Heart left ventricle (tissue), 16 donors: ENCODE data around the gene EFHC1. TPM values are rescaled to one million over a fixed set of nuclear protein-coding genes. Genes with fewer than 3 reads are reported as not detected.

Experiments
- ATAC-seq, 4 donors: fragments of 200-7000 bp; cut with Tn5 transposase; one replicate each; pipeline ENCODE4 v1.9.1; 2020 to 2022; ENCODE audit warnings: moderate library complexity in 4 of 4, mild to moderate bottlenecking in 3 of 4, moderate number of reproducible peaks in 1 of 4
- DNase-seq, 5 donors: peaks; one replicate each; pipeline ENCODE4 v3.0.0-alpha.2; 2020
- H3K27ac ChIP-seq, 12 donors: fragments of 200-600 bp; sonication (generic) in 4 of 12; one replicate each; pipeline versions ENCODE4 v1.5.0 to v1.8.0; 2016 to 2022; ENCODE audit warnings: mild to moderate bottlenecking in 2 of 12
- H3K27me3 ChIP-seq, 9 donors: fragments of 200-600 bp; sonication (generic) in 2 of 9; one replicate each; pipeline versions ENCODE4 v1.5.1 to v1.8.0; 2016 to 2022; ENCODE audit warnings: mild to moderate bottlenecking in 3 of 9
- H3K36me3 ChIP-seq, 9 donors: fragments of 200-600 bp; sonication (generic) in 2 of 9; one replicate each; pipeline versions ENCODE4 v1.5.0 to v1.8.0; 2018 to 2022; ENCODE audit warnings: mild to moderate bottlenecking in 2 of 9
- H3K4me1 ChIP-seq, 12 donors: fragments of 200-600 bp; sonication (generic) in 4 of 12; one replicate each; pipeline versions ENCODE4 v1.5.0 to v1.8.0; 2016 to 2022; ENCODE audit warnings: mild to moderate bottlenecking in 3 of 12
- H3K4me3 ChIP-seq, 12 donors: fragments of 200-600 bp; sonication (generic) in 4 of 12; one replicate each; pipeline versions ENCODE4 v1.5.0 to v1.8.0; 2017 to 2022; ENCODE audit warnings: mild to moderate bottlenecking in 9 of 12, moderate library complexity in 4 of 12
- H3K9me3 ChIP-seq, 12 donors: fragments of 200-600 bp; sonication (generic) in 4 of 12; one replicate each; pipeline versions ENCODE4 v1.5.0 to v1.8.0; 2016 to 2022; ENCODE audit warnings: mild to moderate bottlenecking in 1 of 12
- CTCF ChIP-seq, 12 donors: fragments of 200-600 bp; sonication (generic) in 4 of 12; IDR thresholded peaks; one replicate each; pipeline versions ENCODE4 v1.5.0 to v1.8.0; 2018 to 2022; ENCODE audit warnings: antibody characterized with exemption in 12 of 12, mild to moderate bottlenecking in 5 of 12
- POLR2A ChIP-seq, 2 donors: fragments of 450-650 bp; IDR thresholded peaks; one replicate each; pipeline ENCODE4 v1.6.1; 2017; ENCODE audit warnings: antibody characterized with exemption in 2 of 2, mild to moderate bottlenecking in 2 of 2, moderate library complexity in 2 of 2
- WGBS, 4 donors: extraction: QIAGEN DNeasy Blood & Tissue Kit in 2 of 4; methylation state at CpG; one replicate each; pipeline versions ENCODE4 v1.1.5 to v1.1.7; 2013 to 2018; 5-methylcytosine and 5-hydroxymethylcytosine counted together
- intact Hi-C, 10 donors: fragments of 100-400 bp; cut with DNase I; formaldehyde crosslinking; loops; one replicate each; pipeline versions ENCODE4 v1.11.1 to v1.14.2; 2022
- polyA plus RNA-seq, 2 donors: library from polyadenylated mRNA; stranded (reverse); fragments of 200-250 nt; gene quantifications; one replicate each; pipeline ENCODE4 v1.2.3, GENCODE V29; 2013
- total RNA-seq, 9 donors: library from RNA; depleted of rRNA in 2 of 9; stranded (reverse); fragments of >200 nt in 2 of 9; fragmentation: NEBNext Ultra II Directional in 3 of 9; extraction: Animal tissue kit (Norgen Biotek cat#: 25700) in 3 of 9; gene quantifications; one replicate each; pipeline versions ENCODE4 v1.1.0 to v1.2.4, GENCODE V29; 2016 to 2023
- donor health status: ischemic (EF 13 %, LVEDD 7.1; RV severe dilation, severe dysfunction).
- donor health status: healthy with polysubstance abuse.
- donor health status: DM: no; HTN: yes; CAD: no.
- donor health status: DM: no; HTN: no; CAD: no.
- donor health status: ischemic (EF 25% LVEDD 6.9; RV normal size, moderate dysfunction).
- donor health status: ischemic (EF 25% LVEDD 5.7; RV mildly dilated, moderate dysfunction).
- donor health status: healthy.
- donor health status: DM: yes; HTN: yes; CAD: no.
- donor health status: ischemic (EF 35%, LVEDD 5.7; RV mildly dilated, moderate dysfunction).
- donor health status: nonischemic (EF 11% LVEDD 7.7; RV severe dilation, severe dysfunction).
- donor health status: DM: yes; HTN: yes; CAD: no.
- donor health status: PGD.
- donor health status: ischemic (EF 29% LVEDD 5.4; RV normal size, mild dysfunction).
- donor health status: nonischemic (EF 23%, LVEDD 6.1; RV moderate dilation, normal function).

The EFHC1 gene
- total and polyA plus RNA-seq, 11 donors = 2.6 to 14.4 (median 4.3) TPM

GRCh38 chr6:52538252-52538900, 118.2 kb downstream of the EFHC1 start:
- H3K4me3 ChIP-seq = no peak overlapping the region
- DNase-seq (no peak), ATAC-seq (no peak)
- H3K4me1 ChIP-seq = peaks cover 0 to 62% (median 44%) of the 10 kb centered on the region in 12 donors
- intact Hi-C loops = no loop called here
- TF ChIP-seq POLR2A (IDR thresholded peaks at IDR 0.05) (no peak), CTCF (IDR thresholded peaks at IDR 0.05) (no peak)
- peaks cover 0 to 22% (median 17%) of the 10 kb centered on the region in 9 donors for H3K36me3 ChIP-seq
- no peaks in the 10 kb centered on the region for H3K9me3 ChIP-seq
- H3K27me3 ChIP-seq = no peaks in the 10 kb centered on the region
- 82 to 92% (median 86%) methylated on average over 2 to 5 of the region's 5 CpGs for WGBS, 4 donors
- peak overlapping the region in 1 of 12 donors; percentile 15 for H3K27ac ChIP-seq

- H3K27me3 ChIP-seq = no peaks in the 10 kb centered on the region
- intact Hi-C loops = no loop called here
- no peak for TF ChIP-seq POLR2A (IDR thresholded peaks at IDR 0.05)
- no peak for DNase-seq
- peaks cover 0 to 68% (median 49%) of the 10 kb centered on the region in 12 donors for H3K4me1 ChIP-seq
- no peak overlapping the region for H3K4me3 ChIP-seq
- peaks cover 0 to 17% (median 13%) of the 10 kb centered on the region in 9 donors for H3K36me3 ChIP-seq
- 90 to 96% (median 92%) methylated on average over 5 of the region's 5 CpGs for WGBS, 4 donors
- no peaks in the 10 kb centered on the region for H3K9me3 ChIP-seq
- no peak for ATAC-seq
- no peak overlapping the region for H3K27ac ChIP-seq
These were observed 118.8 kb downstream of the EFHC1 start for GRCh38 chr6:52538901-52539354.

GRCh38 chr6:52539607-52540006, 119.5 kb downstream of the EFHC1 start:
- intact Hi-C loops = no loop called here
- DNase-seq = no peak
- peaks cover 0 to 12% (median 8%) of the 10 kb centered on the region in 9 donors for H3K36me3 ChIP-seq
- H3K27ac ChIP-seq = peak overlapping the region in 1 of 12 donors; percentile 45
- H3K4me1 ChIP-seq = peaks cover under 1 to 74% (median 56%) of the 10 kb centered on the region in 12 donors
- WGBS, 4 donors = 51 to 80% (median 65%) methylated on average over 6 of the region's 6 CpGs
- H3K9me3 ChIP-seq = no peaks in the 10 kb centered on the region
- TF ChIP-seq POLR2A (IDR thresholded peaks at IDR 0.05) (no peak), CTCF (IDR thresholded peaks at IDR 0.05) (no peak)
- H3K4me3 ChIP-seq = no peak overlapping the region
- peak in 1 of 4 donors; percentile 22 for ATAC-seq
- no peaks in the 10 kb centered on the region for H3K27me3 ChIP-seq

- Histone ChIP-seq H3K27ac (peak overlapping the region in 1 of 12 donors; percentile 45), H3K4me3 (no peak overlapping the region), H3K9me3 (no peaks in the 10 kb centered on the region), H3K4me1 (peaks cover 2 to 82% (median 62%) of the 10 kb centered on the region in 12 donors), H3K27me3 (no peaks in the 10 kb centered on the region), H3K36me3 (peaks cover 0 to 4% (median under 1%) of the 10 kb centered on the region in 9 donors)
- DNase-seq (no peak), ATAC-seq (no peak)
- intact Hi-C loops = no loop called here
- 80 to 87% (median 85%) methylated on average over 3 of the region's 3 CpGs for WGBS, 4 donors
- TF ChIP-seq POLR2A (IDR thresholded peaks at IDR 0.05) = no peak
- TF ChIP-seq CTCF (IDR thresholded peaks at IDR 0.05) = no peak
These were observed 120.3 kb downstream of the EFHC1 start for GRCh38 chr6:52540286-52540902.
